ENCODE data around the gene TMSB4X.
A peak's percentile ranks its signal among the peaks of the same experiment; 100 is the strongest.
"Not testable (repeated sequence)": the region's sequence is repeated elsewhere in the genome, so short reads cannot be mapped to it uniquely, and the experiment has no call there.

Gene TMSB4X

GRCh38 chrX:12955882-12956703 is 18.8 kb upstream of the TMSB4X start:
- peak; percentile 44 for DNase-seq

- DNase-seq = no peak
Measured at GRCh38 chrX:12956704-12957534, 18.0 kb upstream of the TMSB4X start.

- no peak for DNase-seq
Measured at GRCh38 chrX:12958059-12958458, 16.9 kb upstream of the TMSB4X start.

- no peak for DNase-seq
Measured at GRCh38 chrX:12958461-12958860, 16.4 kb upstream of the TMSB4X start.

- DNase-seq = no peak
Measured at GRCh38 chrX:12961196-12961718, 13.7 kb upstream of the TMSB4X start.

- no peak for DNase-seq
Measured at GRCh38 chrX:12962041-12962504, 12.8 kb upstream of the TMSB4X start.

- DNase-seq = not testable (repeated sequence)
Measured at GRCh38 chrX:12963210-12963850, 11.6 kb upstream of the TMSB4X start.

- no peak for DNase-seq
Measured at GRCh38 chrX:12965131-12965940, 9.6 kb upstream of the TMSB4X start.

GRCh38 chrX:12966151-12966550 is 8.8 kb upstream of the TMSB4X start:
- no peak for DNase-seq

- no peak for DNase-seq
Measured at GRCh38 chrX:12967711-12968465, 7.0 kb upstream of the TMSB4X start.

- DNase-seq = peak; percentile 48
Measured at GRCh38 chrX:12970691-12971202, 4.2 kb upstream of the TMSB4X start.

GRCh38 chrX:12971282-12972003 is 3.5 kb upstream of the TMSB4X start:
- DNase-seq = peak; percentile 50

- DNase-seq = no peak
Measured at GRCh38 chrX:12972243-12972642, 2.7 kb upstream of the TMSB4X start.

- no peak for DNase-seq
Measured at GRCh38 chrX:12972878-12973560, 1.9 kb upstream of the TMSB4X start.

GRCh38 chrX:12973561-12974304 is 1.2 kb upstream of the TMSB4X start:
- DNase-seq = peak; percentile 53

- DNase-seq = no peak
Measured at GRCh38 chrX:12974305-12974795, 560 bp upstream of the TMSB4X start.

- no peak for DNase-seq
Measured at GRCh38 chrX:12975670-12975965, 708 bp downstream of the TMSB4X start.

GRCh38 chrX:12975991-12976558 is 1.2 kb downstream of the TMSB4X start:
- no peak for DNase-seq
